Left lobe of liver (tissue), 2 donors: ENCODE results near the gene SPAG17. TPM values are rescaled to one million over a fixed set of nuclear protein-coding genes. Genes with fewer than 3 reads are reported as not detected.

Source experiments
- ATAC-seq: fragments of 200-7000 bp; cut with Tn5 transposase; one replicate; pipeline ENCODE4 v1.9.1; 2020; ENCODE audit warnings: mild to moderate bottlenecking, moderate library complexity
- DNase-seq: peaks from one replicate; pipeline ENCODE4 v3.0.0-alpha.2; 2020; ENCODE audit warnings: low spot score
- total RNA-seq: library from RNA; stranded (reverse); gene quantifications from one replicate; pipeline ENCODE4 v1.2.1, GENCODE V29; 2021
- donor health status: DM: no; HTN: no; CAD: no; lungs with moderate emphysema.
- donor health status: DM: no; HTN: yes; CAD: no.

Gene SPAG17
- total RNA-seq, 1 donor from 2014 or later, result not detected

- no peak for DNase-seq
- no peak for ATAC-seq
Measured at GRCh38 chr1:118122234-118123004, 62.6 kb downstream of the SPAG17 start.

DNA sequence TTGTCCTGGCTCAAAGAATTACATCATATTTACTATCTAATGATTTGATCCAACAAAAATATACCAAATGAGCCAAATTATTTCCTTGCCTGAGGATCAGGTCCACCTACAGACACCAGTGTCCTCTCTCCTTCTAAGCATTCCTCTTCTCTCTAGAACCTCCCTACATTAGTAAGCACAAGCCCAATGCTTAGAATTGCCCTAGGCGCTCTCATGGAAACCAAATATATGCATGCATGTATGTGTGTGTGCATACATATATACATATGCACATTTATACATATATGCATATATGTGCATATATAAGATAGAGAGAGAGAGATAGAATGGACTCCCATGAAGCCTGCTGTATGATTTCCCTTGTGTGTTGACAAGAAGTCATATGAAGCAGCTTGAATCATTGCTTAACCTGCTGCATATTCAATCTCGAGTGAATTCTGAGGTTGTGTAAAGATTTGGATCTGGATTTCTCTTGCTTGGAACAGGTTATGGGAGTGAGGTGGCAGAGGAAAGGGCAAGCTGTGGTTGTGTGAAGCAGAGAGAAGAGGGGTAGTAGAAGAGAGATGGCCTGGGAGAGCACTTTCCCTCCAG, 66.1 kb downstream of the SPAG17 start:
- ATAC-seq, result peak; percentile 7
- DNase-seq, result no peak

DNA sequence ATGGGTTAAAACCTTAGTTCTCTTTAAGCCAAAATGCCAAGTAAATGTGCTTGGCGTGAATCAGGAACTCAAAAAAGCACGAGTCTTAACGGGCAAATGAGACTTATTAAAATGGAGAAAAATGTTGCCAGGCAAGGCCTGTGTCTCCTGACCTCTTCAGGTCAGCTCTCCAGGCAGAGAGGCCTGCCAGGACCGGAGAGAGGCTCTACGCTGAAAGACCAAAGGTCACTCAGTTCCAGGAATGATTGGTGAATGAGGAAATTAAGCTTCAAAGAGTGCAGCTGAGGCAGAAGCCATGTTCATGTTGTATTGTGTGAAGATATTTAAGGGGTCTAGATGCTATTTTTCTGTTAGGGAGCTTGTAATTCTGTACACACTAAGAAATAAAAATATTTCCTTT, 66.6 kb downstream of the SPAG17 start:
- ATAC-seq, result peak; percentile 96
- DNase-seq, result peak; percentile 78

DNA sequence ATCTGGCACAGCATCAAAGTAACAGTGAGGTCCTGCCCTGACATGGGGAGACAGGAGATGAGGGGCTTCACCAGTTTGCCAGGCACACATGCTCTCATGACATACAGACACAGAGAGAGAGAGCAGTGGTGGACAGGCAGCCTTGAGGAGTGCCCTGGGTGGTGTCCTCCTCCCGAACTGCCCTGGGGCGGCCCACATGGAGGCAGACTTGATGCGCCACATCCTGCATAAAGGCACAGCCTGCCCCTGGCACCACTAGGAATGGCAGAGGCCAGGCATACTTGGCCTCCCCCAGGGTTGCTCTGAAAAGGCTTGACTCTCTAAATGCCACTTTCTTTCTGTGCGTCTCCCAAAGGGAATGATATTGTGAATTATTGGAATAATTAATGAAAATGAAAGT, 67.5 kb downstream of the SPAG17 start:
- DNase-seq (no peak), ATAC-seq (no peak)

DNA sequence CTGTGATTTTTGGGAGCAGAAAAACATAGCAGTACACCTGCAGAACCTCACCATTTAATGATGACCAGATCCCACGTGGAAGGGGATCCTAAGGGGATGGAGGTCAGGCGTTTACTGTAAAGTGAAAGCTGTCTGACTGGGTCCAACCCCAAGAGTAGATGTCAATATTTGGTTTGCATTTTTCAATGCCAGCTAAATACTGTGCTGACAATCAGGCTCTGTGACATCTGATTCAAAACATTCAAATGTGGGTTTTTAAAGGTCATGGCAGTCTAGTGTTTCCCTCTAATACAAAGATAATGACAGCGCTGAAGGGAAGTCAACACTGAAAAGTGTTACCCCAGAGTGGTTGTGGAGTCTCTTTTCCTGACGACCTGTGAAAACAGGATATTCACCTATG, 68.1 kb downstream of the SPAG17 start:
- peak; percentile 67 for ATAC-seq
- no peak for DNase-seq

GRCh38 chr1:118116401-118116800, 68.6 kb downstream of the SPAG17 start:
- DNase-seq, result no peak
- ATAC-seq, result no peak

DNA sequence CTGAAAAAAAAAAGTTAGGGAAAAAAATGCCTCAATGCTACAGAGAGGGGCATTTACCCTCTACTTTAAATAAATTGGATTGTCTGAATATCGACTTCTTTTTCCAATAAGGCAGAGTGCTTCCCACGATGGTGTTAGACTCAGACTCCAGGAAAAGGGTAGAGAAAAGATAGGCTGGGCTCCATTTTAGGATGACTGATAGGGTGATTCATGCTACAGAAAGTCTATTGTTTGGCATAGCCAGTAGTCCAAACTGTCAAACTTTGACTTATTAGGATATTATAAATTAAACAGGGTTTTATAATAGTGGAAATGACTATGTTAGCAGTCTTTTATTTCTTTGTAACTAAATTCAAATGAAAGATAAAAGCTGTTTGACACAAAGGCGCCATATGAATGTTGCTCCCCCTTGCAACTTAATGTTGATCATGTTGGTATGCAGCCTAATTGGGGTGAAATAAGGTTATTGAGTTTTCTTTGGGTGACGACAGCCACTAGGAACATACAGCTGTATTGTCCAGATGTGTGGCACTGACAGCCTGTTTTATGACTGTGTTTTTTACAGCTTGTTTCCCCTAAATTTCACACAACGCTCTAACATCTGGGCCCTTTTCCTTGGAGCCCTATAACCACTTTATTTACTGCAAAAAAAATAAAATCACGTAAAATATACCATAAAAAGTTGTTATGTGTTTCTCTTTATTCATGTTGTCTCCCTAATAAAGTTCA, 69.3 kb downstream of the SPAG17 start:
- DNase-seq (no peak), ATAC-seq (no peak)

DNA sequence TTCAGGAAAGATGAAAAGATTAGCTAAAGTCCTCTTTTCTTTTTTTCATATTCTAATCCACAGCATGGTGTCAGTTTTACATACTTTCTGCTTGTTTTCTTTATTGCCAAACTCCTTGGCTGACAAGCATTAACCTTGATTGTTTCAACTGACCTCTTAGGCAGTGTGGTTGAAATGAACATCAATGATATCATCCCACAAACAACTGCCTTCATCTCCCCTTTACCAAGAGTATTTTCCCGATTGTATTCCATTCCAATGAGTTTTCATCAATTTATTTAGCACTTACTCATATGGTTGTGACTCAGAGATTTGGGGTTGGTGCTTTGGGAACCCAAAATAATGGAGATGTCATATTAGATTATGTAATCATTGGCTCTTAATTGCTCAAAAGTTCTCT, 71.8 kb downstream of the SPAG17 start:
- ATAC-seq (no peak), DNase-seq (no peak)

GRCh38 chr1:118110580-118110979, 74.4 kb downstream of the SPAG17 start:
- no peak for DNase-seq
- peak; percentile 57 for ATAC-seq

DNA sequence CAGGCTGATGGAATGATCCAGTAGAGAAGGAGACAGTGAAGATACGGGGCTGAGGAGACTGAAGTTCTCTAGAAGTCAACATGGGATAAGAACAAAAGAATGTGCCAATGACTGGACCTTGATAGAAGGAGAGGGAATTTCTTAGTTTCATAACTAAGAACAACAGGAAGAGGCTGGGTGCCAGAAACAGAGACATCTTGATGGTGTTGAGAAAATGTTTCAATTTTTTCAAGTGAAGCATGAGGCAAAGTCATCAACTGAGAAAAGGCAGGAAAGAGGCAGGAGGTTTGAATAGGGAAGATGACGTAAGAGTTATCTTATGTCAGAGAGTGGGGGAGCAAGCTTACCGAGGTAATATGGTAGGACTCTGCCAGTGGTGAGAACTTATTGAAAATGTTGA, 80.1 kb downstream of the SPAG17 start:
- ATAC-seq (no peak), DNase-seq (no peak)

DNA sequence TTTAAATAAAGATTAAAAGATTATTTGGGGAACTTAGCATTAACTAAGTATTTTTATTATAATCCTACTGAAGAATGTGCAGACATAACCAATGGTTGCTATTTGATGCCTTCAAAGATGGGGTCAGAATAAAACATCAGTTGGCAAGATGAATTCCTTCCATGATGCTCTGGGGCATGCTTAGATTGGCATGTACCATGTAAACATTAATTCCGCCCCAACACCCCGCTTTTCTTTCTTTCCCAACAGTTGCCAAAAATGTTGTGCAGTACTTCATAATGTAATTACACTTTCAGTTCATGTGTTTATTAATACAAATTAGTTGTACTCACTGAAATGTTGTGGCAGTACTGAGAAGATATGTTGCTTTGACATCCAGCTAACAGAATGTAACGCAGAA, 82.6 kb downstream of the SPAG17 start:
- DNase-seq, result no peak
- no peak for ATAC-seq

GRCh38 chr1:118101999-118102398, 83.0 kb downstream of the SPAG17 start:
- no peak for DNase-seq
- no peak for ATAC-seq

GRCh38 chr1:118101515-118101844, 83.5 kb downstream of the SPAG17 start:
- ATAC-seq (no peak), DNase-seq (no peak)

GRCh38 chr1:118100686-118101514, 84.1 kb downstream of the SPAG17 start:
- ATAC-seq (peak; percentile 90), DNase-seq (no peak)

DNA sequence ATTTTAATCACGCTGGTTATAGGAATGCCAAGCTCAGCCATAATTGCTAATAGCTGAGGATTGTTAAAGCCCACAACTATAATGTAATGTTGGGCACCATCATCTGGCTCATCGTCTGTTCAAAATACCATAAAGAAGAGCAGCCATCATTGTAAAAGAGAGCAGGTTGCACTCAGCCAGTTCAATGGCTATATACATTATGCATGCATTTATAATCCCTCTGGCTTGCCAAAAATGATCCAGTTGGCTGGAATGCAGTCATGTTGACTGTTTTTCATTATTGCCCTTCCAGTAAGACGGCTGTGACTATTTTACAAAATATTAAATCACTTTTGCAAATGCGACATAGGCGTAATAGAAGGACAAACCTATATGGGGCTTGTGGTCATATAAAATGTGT, 85.3 kb downstream of the SPAG17 start:
- no peak for ATAC-seq
- DNase-seq, result no peak

GRCh38 chr1:118097622-118098348, 87.2 kb downstream of the SPAG17 start:
- DNase-seq (no peak), ATAC-seq (no peak)

GRCh38 chr1:118093017-118093416, 92.0 kb downstream of the SPAG17 start:
- DNase-seq, result no peak
- ATAC-seq, result no peak

GRCh38 chr1:118090130-118090529, 94.9 kb downstream of the SPAG17 start:
- ATAC-seq (no peak), DNase-seq (no peak)

DNA sequence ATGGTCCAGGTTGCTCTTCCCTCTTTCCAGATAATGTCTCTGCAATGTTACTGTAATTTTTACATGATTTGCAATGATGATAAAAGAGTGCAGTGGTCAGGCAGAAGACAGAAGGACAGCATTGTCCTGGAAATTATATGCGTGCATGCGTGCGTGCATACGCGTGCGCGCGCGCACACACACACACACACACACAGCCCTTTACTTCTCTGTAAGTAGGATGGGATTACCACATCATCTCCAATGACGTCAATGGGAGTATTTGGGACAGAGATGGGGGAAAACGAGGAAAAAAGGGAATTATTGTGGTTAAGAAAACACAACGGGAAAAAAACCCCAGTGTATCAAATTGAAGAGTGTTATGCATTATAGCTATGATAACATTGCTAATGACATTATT, 99.7 kb downstream of the SPAG17 start:
- DNase-seq (no peak), ATAC-seq (no peak)

DNA sequence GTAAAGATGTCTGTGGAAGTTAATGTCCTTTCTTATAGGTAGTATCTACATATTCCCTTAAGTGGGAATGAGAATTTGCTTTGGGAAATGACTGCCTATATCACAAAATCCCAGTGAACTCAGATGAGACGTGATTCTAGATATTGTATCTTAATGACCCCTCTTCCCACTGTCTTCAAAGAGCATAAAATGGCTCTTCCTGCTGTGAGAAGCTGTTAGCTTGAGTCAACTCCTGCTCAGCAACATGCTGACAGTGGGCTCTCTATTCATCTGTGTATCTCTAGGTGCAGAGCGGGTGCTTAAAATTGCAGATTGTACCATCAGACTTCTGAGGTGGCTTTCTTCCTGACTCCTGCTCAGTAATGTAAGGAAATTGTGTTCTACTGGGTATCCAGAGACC, 100.6 kb downstream of the SPAG17 start:
- DNase-seq (no peak), ATAC-seq (no peak)

DNA sequence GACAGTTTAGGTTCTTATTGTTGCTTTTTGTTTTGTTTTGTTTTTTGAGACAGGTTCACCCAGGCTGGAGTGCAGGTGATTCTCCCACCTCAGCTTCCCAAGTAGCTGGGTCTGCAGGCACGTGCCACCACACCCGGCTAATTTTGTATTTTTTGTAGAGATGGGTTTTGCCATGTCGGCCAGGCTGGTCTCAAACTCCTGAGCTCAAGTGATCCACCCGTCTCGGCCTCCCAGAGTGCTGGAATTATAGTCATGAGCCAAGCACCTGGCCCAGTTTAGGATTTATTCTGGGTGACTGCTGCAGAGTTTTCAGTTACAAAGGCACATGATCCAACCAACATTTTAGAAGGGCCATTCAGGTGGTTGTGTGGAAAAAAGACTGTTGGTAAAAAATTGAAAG, 102.0 kb downstream of the SPAG17 start:
- DNase-seq (no peak), ATAC-seq (no peak)
